Activated CD4-positive, alpha-beta T cell treated with anti-CD3 and anti-CD28 coated beads for 36 hours (primary cell): ENCODE measurements around the gene MACF1. TPM values are rescaled to one million over a fixed set of nuclear protein-coding genes. Genes with fewer than 3 reads are reported as not detected.

Experiments
- ATAC-seq: fragments of 200-7000 bp; cut with Tn5 transposase; one replicate; pipeline ENCODE4 v1.10.0; 2021; ENCODE audit warnings: mild to moderate bottlenecking, moderate library complexity
- CTCF ChIA-PET: fragments of 350-600 bp; sonication (Branson Sonifier 250); formaldehyde crosslinking; loops from one replicate; lab custom pipeline; 2021; ENCODE audit warnings: antibody characterized with exemption; lab: Charles Lee
- POLR2A ChIA-PET: fragments of 350-600 bp; sonication (Branson Sonifier 250); formaldehyde crosslinking; loops from one replicate; lab custom pipeline; 2021; ENCODE audit warnings: antibody characterized with exemption, inconsistent platforms; lab: Charles Lee
- DNase-seq: peaks from one replicate; pipeline ENCODE4 v3.0.0-alpha.2; 2020
- H3K27ac Mint-ChIP-seq: one replicate; pipeline ENCODE4 v1.8.0; 2021; ENCODE audit warnings: mixed read lengths
- H3K27me3 Mint-ChIP-seq: one replicate; pipeline ENCODE4 v1.8.0; 2021; ENCODE audit warnings: mixed read lengths
- H3K36me3 Mint-ChIP-seq: one replicate; pipeline ENCODE4 v1.8.0; 2021; ENCODE audit warnings: low read depth, mixed read lengths
- H3K4me1 Mint-ChIP-seq: one replicate; pipeline ENCODE4 v1.8.0; 2021; ENCODE audit warnings: mixed read lengths
- H3K4me3 Mint-ChIP-seq: one replicate; pipeline ENCODE4 v1.8.0; 2021; ENCODE audit warnings: mild to moderate bottlenecking, moderate library complexity, mixed read lengths
- H3K9me3 Mint-ChIP-seq: one replicate; pipeline ENCODE4 v1.8.0; 2021; ENCODE audit warnings: low read depth, mixed read lengths
- intact Hi-C, 2 experiments: fragments of 100-400 bp; cut with DNase I in 1 of 2; cut with micrococcal nuclease in 1 of 2; formaldehyde crosslinking; loops; one replicate each; pipeline versions ENCODE4 v1.14.2 to v1.15.1; 2022 to 2024; cut with DNase I, micrococcal nuclease
- total RNA-seq, 2 experiments: library from RNA; stranded (reverse); gene quantifications; one replicate each; pipeline ENCODE4 v1.2.3, GENCODE V29; 2021

Gene MACF1
- total RNA-seq, 2 experiments from 2014 or later, result 192 to 195 TPM

DNA sequence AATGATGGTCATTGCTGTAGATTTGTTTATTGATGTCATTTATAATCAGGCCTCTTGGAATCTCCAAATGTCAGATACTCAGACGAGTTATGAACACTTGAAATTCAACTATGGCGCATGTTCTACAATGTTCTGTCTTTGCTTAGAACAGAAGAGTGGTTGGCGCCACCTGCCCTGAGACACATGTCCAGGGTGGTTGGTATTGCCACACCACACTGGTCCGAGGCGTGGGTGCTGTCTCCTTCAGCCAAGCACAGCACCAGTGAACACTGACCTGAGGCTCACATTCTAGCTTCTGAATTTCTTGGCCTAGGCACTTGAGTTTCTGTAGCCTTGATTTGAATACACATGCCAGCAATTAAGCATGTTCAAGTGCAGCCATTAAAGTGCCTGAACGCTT lies 276.8 kb downstream of the MACF1 start:
- Mint-ChIP-seq H3K36me3 (peaks cover 33% of the 10 kb centered on the region), H3K27ac (no peak overlapping the region), H3K9me3 (no peaks in the 10 kb centered on the region), H3K4me1 (no peaks in the 10 kb centered on the region), H3K27me3 (no peaks in the 10 kb centered on the region), H3K4me3 (no peak overlapping the region)
- CTCF ChIA-PET, result interaction anchor here (1.1 to 1.3 kb wide), 3 partner anchors 10 to 62 kb away, joined by 3 to 4 read pairs (median 3); no protein-coding TSS in a partner anchor
- POLR2A ChIA-PET, result no interaction called here
- ATAC-seq (no peak), DNase-seq (no peak)
- intact Hi-C loops, result no loop called here

DNA sequence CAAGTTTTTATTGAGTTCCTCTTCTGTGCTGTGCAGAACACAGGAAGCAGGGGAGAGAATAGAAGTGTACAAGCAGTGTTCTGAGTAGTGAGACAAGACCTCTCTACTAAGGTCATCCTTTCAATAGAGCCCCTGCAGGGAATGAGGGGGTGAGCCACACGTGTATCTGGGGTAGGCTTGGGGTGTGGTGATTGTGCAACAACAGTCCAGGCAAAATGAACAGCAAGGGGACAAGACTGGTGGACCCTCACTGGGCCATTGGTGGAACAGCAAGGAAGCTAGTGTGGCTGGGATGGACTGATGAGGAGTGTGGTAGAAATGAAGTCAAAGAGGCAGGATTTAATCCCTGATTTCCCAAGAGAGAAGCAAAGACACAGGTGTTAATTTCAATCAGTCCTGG lies 278.8 kb downstream of the MACF1 start:
- ChIA-PET POLR2A (interaction anchor here (0.6 kb wide), 1 partner anchor 147 kb away, joined by 3 read pairs; no protein-coding TSS in a partner anchor), CTCF (interaction anchor here (0.6 kb wide), 1 partner anchor 8 kb away, joined by 3 read pairs; no protein-coding TSS in a partner anchor)
- H3K27me3 Mint-ChIP-seq, result no peaks in the 10 kb centered on the region
- peak overlapping the region; percentile 40 for H3K27ac Mint-ChIP-seq
- H3K4me1 Mint-ChIP-seq, result no peaks in the 10 kb centered on the region
- DNase-seq, result no peak
- intact Hi-C loops, result no loop called here
- peaks cover 33% of the 10 kb centered on the region for H3K36me3 Mint-ChIP-seq
- H3K9me3 Mint-ChIP-seq, result no peaks in the 10 kb centered on the region
- ATAC-seq, result no peak
- H3K4me3 Mint-ChIP-seq, result no peak overlapping the region

DNA sequence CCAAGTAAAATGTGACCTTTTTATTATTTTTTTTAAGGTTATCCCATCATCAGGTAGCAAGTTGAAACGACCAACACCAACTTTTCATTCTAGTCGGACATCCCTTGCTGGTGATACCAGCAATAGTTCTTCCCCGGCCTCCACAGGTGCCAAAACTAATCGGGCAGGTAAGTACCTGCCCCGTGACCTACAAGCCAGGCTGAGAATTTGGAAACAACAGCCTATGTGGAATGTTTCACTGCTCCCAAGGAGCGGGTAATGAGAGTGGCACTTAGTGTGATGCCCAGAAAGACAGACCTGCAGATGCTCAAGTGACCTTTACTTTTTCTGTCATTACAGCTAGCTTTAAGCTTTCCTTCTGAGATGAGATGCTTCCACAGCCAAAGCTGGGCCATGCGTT lies 280.1 kb downstream of the MACF1 start:
- no peak for ATAC-seq
- Mint-ChIP-seq H3K9me3 (no peaks in the 10 kb centered on the region), H3K4me3 (no peak overlapping the region), H3K27ac (no peak overlapping the region), H3K27me3 (no peaks in the 10 kb centered on the region), H3K4me1 (no peaks in the 10 kb centered on the region), H3K36me3 (peaks cover 28% of the 10 kb centered on the region)
- ChIA-PET CTCF (no interaction called here), POLR2A (no interaction called here)
- no peak for DNase-seq
- intact Hi-C loops, result no loop called here

DNA sequence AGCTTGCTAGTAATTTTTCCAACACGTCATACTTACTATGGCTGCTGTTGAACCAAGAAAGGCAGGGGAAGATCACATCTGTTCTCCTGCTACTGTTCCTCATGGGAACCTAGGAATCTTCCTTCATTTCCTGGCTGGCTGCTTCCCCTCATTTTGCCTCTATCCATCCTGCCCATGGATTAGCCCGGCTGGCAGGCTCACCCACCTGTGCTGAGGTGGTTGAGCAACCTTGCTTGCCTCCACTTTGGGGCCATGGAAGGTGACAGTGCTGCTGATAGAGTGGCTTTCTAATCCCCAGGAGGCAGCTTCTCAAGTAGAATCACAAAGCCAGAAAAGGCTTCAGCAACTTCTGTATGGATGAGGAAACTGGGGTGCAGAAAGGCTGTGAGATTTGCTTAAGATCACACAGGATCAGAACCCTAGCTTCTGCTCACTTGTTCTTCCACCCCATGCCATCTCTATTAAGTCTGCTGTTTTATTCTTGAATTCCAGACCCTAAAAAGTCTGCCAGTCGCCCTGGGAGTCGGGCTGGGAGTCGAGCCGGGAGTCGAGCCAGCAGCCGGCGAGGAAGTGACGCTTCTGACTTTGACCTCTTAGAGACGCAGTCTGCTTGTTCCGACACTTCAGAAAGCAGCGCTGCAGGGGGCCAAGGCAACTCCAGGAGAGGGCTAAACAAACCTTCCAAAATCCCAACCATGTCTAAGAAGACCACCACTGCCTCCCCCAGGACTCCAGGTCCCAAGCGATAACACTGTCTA lies 280.7 kb downstream of the MACF1 start:
- no peaks in the 10 kb centered on the region for H3K27me3 Mint-ChIP-seq
- H3K36me3 Mint-ChIP-seq, result peaks cover 25% of the 10 kb centered on the region
- H3K4me1 Mint-ChIP-seq, result no peaks in the 10 kb centered on the region
- ChIA-PET POLR2A (no interaction called here), CTCF (no interaction called here)
- ATAC-seq, result no peak
- no peak for DNase-seq
- H3K27ac Mint-ChIP-seq, result no peak overlapping the region
- H3K4me3 Mint-ChIP-seq, result no peak overlapping the region
- no peaks in the 10 kb centered on the region for H3K9me3 Mint-ChIP-seq
- intact Hi-C loops, result no loop called here

DNA sequence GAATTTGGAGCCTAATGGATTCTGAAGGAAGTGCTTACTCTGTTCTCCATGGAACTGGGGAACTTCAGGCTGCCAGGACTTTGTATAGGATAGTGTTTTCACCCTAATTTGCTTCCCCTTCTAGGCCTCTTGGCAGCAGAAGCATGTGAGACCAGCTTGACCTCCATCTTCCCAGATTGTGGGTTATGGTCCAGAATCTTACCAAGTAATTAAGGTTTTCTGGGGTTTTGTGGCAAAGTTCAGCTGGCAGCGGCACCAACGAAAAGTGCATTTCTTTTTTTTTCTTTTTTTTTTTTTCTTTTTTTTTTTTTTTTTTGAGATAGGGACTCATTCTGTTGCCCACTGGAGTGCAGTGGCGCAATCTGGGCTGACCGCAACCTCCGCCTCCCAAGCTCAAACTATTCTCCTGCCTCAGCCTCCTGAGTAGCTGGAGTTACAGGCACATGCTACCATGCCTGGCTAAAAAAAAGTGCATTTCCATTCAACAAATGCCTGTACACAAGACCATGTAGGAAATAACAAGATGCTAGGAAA lies 283.6 kb downstream of the MACF1 start:
- Mint-ChIP-seq H3K9me3 (no peaks in the 10 kb centered on the region), H3K27ac (no peak overlapping the region), H3K4me1 (peaks cover 4% of the 10 kb centered on the region), H3K4me3 (no peak overlapping the region), H3K27me3 (peaks cover 9% of the 10 kb centered on the region), H3K36me3 (peaks cover 11% of the 10 kb centered on the region)
- CTCF ChIA-PET, result interaction anchor here (0.8 kb wide), 1 partner anchor 169 kb away, joined by 3 read pairs; no protein-coding TSS in a partner anchor
- intact Hi-C loops, result no loop called here
- ATAC-seq, result no peak
- DNase-seq, result no peak
- POLR2A ChIA-PET, result interaction anchor here (0.6 kb wide), 1 partner anchor 37 kb away, joined by 3 read pairs; no protein-coding TSS in a partner anchor

DNA sequence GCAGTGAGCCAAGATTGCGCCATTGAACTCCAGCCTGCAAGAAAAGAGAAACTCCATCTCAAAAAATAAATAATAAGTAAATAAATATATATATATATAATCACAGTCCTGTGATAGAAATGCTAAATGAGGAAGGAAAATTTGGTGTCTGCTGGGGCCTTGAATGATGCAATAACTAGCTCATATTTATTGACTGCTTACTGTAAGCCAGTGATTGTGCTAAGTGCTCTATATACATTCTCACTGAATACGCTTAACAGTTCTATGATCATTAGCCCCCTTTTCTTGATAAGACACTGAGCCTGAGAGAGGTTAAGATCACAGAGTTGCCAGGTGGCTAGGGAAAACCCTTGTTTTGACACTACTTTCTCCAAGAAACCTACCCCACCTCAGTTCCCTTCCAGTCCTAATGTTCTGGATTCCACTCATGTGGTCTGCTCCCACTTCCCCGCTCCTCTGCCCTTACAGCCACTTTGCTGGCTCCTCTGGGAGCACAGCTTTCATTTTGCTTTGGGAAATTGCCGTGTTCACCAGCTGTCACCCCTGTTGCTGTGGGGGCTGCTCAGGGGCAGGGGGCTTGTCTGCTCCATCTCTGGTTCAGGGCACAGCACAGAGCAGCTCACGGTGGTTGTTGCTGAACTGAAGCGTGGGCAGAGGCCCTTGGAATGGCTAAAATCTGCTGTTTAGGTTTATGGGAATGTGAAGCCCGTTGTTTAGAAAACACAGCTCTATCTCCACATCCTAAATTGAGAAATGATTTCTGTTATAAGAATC lies 284.5 kb downstream of the MACF1 start:
- Mint-ChIP-seq H3K4me1 (peaks cover 4% of the 10 kb centered on the region), H3K4me3 (no peak overlapping the region), H3K36me3 (peaks cover 7% of the 10 kb centered on the region), H3K27ac (no peak overlapping the region), H3K9me3 (no peaks in the 10 kb centered on the region), H3K27me3 (peaks cover 15% of the 10 kb centered on the region)
- ChIA-PET CTCF (interaction anchor here (1.6 kb wide), 1 partner anchor 50 kb away, joined by 4 read pairs; no protein-coding TSS in a partner anchor), POLR2A (interaction anchor here (0.5 to 0.6 kb wide), 3 partner anchors 38 to 1504 kb away, joined by 3 to 4 read pairs (median 3); no protein-coding TSS in a partner anchor)
- DNase-seq, result no peak
- ATAC-seq, result no peak
- intact Hi-C loops, result no loop called here

DNA sequence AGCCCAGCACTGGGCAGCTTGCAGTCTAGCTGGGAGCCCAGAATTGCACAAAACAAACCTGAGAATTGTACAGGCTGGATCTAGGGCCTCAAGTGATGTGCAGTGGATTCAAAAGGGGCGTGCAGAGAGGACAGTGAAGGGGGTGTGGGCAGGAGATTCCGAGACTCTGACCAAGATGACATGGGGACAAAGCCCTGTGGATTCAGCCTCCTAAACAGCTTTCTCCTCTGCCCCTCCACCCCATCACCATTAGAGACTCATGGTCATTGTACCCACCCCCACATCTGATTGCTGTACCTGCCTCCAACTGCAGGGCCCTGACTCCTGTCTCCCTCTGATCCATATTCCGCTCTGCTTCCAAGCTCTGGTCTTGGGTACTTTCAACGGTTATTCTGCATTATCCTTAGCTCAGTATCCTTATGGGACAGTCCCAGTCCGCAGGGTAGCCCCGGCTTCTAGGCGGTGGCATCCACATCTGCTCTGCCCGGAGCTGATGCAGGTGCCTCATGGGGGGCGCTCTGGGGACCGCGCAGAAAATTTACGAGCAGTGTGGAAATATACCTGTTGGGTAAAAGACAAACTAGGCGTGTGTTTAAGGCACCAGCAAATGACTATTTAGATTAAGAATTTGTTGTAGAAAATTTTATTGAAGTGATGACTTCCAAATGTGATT lies 285.2 kb downstream of the MACF1 start:
- POLR2A ChIA-PET, result interaction anchor here (0.5 to 0.6 kb wide), 2 partner anchors 284 to 1503 kb away, joined by 3 to 4 read pairs; no protein-coding TSS in a partner anchor

DNA sequence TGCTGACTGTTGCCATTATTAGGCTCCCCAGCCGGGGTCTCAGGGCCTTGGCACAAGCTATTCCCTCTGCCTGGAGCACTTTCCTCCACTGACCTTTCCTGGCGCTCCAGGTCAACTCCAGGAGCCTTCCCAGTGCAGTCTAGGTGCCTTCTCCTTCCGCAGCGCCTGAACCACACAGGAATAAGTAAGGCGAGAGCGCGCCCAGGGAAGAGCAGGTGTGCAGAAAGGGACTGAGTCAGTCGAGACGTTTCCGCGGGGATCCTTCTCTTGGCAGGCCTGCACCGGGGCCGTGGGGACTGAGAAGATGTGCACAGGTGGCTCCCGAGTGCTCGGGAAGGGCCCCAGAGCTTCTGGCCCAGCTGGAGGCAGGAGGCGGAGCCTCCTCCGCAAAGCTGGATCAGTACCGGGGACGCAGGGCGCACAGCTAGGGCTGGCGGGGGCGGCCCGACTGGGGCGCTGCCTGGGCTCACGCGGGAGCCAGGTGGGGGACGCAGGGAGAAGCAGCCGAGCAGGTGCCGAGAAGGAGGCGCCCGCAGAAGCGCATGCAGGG lies 286.2 kb downstream of the MACF1 start:
- H3K27me3 Mint-ChIP-seq, result peaks cover 16% of the 10 kb centered on the region
- intact Hi-C loops, result loop anchor here in 1 of 2 experiments (1.0 to 10.0 kb wide), 4 partner anchors 82 to 386 kb away; no protein-coding TSS in a partner anchor
- peaks cover 4% of the 10 kb centered on the region for H3K4me1 Mint-ChIP-seq
- DNase-seq, result peak; percentile 45
- CTCF ChIA-PET, result interaction anchor here (0.6 kb wide), 1 partner anchor 202 kb away, joined by 3 read pairs; no protein-coding TSS in a partner anchor
- H3K4me3 Mint-ChIP-seq, result peak overlapping the region; percentile 43
- H3K27ac Mint-ChIP-seq, result no peak overlapping the region
- ATAC-seq, result no peak
- H3K9me3 Mint-ChIP-seq, result no peaks in the 10 kb centered on the region
- POLR2A ChIA-PET, result no interaction called here
- peaks cover under 1% of the 10 kb centered on the region for H3K36me3 Mint-ChIP-seq

More for the DNA sequence above, 285.2 kb downstream of the MACF1 start:
- intact Hi-C loops, result loop anchor here in 1 of 2 experiments (2.0 to 10.0 kb wide), 3 partner anchors 165 to 385 kb away; no protein-coding TSS in a partner anchor
- Mint-ChIP-seq H3K9me3 (no peaks in the 10 kb centered on the region), H3K27me3 (peaks cover 16% of the 10 kb centered on the region), H3K4me3 (peak overlapping the region; percentile 43), H3K27ac (no peak overlapping the region), H3K4me1 (peaks cover 4% of the 10 kb centered on the region), H3K36me3 (peaks cover 7% of the 10 kb centered on the region)
- ATAC-seq, result no peak
- DNase-seq, result no peak
- CTCF ChIA-PET, result interaction anchor here (0.5 to 1.6 kb wide), 2 partner anchors 49 to 68 kb away, joined by 3 to 4 read pairs; no protein-coding TSS in a partner anchor

DNA sequence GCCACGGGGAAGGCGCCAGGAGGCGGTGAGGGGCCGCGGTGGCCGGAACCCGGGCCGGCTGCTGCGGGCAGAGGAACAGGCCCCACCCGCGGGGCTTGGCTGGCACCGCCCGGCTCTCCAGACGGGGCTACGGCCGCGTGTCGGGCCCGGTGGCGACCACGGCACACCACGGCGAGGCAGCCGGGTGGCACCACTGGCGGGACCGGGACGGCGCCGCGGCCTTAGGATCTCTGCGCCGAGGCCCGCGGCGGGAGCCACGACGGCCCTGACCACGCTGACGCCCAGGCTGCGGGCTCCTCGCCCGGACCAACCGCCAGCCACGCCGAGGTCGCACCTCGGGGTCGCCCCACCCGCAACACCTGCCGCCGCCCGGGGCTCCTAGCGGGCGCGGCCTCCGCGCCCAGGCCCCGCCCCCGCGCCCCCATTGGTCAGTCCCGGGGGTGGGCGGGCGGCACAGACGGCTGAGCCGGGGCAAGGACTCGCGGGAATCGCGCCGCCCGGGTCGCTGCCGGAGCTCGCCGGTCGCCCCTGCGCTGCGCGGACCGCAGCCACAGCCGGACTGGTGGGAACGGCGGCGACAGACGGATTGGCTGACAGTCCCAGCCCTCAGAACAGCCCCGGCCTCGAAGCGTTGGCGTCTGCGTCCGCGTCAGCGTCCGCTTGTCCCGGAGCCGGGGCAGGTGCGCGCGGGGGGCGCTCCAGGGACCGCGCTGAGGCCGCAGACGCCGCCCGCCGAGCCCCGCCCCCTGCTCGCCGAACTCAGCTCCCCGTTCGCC lies 286.8 kb downstream of the MACF1 start, which contains the start of gene BMP8A:
TSS of gene BMP8A (plus strand) at position 491 of the 776 bp plus-strand sequence. CDS start 356 bp downstream, outside the sequence.
- ATAC-seq, result peak; percentile 92
- intact Hi-C loops, result loop anchor here in 1 of 2 experiments (1.0 to 10.0 kb wide), 4 partner anchors 83 to 387 kb away; no protein-coding TSS in a partner anchor
- peaks cover 16% of the 10 kb centered on the region for H3K27me3 Mint-ChIP-seq
- H3K27ac Mint-ChIP-seq, result no peak within 1 kb of the TSS
- POLR2A ChIA-PET, result no interaction called here
- CTCF ChIA-PET, result interaction anchor here (0.6 kb wide), 1 partner anchor 203 kb away, joined by 3 read pairs; no protein-coding TSS in a partner anchor
- H3K9me3 Mint-ChIP-seq, result no peaks in the 10 kb centered on the region
- peak within 1 kb of the TSS; percentile 43 for H3K4me3 Mint-ChIP-seq
- H3K4me1 Mint-ChIP-seq, result peaks cover 4% of the 10 kb centered on the region
- no peaks in the 10 kb centered on the region for H3K36me3 Mint-ChIP-seq
- peak; percentile 83 for DNase-seq
